CD14-positive monocyte (primary cell): ENCODE data around the gene STX8. TPM values are rescaled to one million over a fixed set of nuclear protein-coding genes. Genes with fewer than 3 reads are reported as not detected.
A peak's percentile ranks its signal among the peaks of the same experiment; 100 is the strongest.

ENCODE experiments used
- DNase-seq, 3 donors: peaks; one replicate each; pipeline ENCODE4 v3.0.0-alpha.2; 2011 to 2022
- H2AFZ ChIP-seq: 2 replicates; pipeline ENCODE4 v1.6.0; 2012; ENCODE audit warnings: mild to moderate bottlenecking, low read depth, low read length, inconsistent platforms; ENCODE audit not compliant: insufficient read depth, poor library complexity, severe bottlenecking
- H3K27ac ChIP-seq, 2 donors: 1 replicate in 1 of 2; 2 replicates in 1 of 2; pipeline ENCODE4 v1.5.1; 2012 to 2013; ENCODE audit warnings: low read length in 2 of 2, control low read depth in 1 of 2, inconsistent platforms in 1 of 2, low read depth in 1 of 2, mild to moderate bottlenecking in 1 of 2
- H3K27me3 ChIP-seq, 2 donors: one replicate each; pipeline versions ENCODE4 v1.6.0 to v1.6.1; 2011 to 2013; ENCODE audit warnings: low read length in 2 of 2; ENCODE audit not compliant: control insufficient read depth in 2 of 2, insufficient read depth in 2 of 2
- H3K36me3 ChIP-seq, 2 donors: replicated peaks in 1 of 2; 1 replicate in 1 of 2; 2 replicates in 1 of 2; pipeline versions ENCODE4 v1.5.1 to v1.6.1; 2012 to 2013; ENCODE audit warnings: low read length in 2 of 2, control low read depth in 1 of 2, inconsistent platforms in 1 of 2, mild to moderate bottlenecking in 1 of 2; ENCODE audit not compliant: insufficient read depth in 2 of 2, control insufficient read depth in 1 of 2
- H3K4me1 ChIP-seq, 2 donors: 1 replicate in 1 of 2; 2 replicates in 1 of 2; pipeline versions ENCODE4 v1.5.1 to v1.6.1; 2012 to 2013; ENCODE audit warnings: low read length in 2 of 2, control low read depth in 1 of 2, inconsistent platforms in 1 of 2, mild to moderate bottlenecking in 1 of 2, moderate library complexity in 1 of 2; ENCODE audit not compliant: insufficient read depth in 2 of 2, control insufficient read depth in 1 of 2
- H3K4me2 ChIP-seq: replicated peaks from 2 replicates; pipeline ENCODE3; 2012; ENCODE audit warnings: low read length, moderate library complexity, mild to moderate bottlenecking; ENCODE audit not compliant: poor library complexity, severe bottlenecking; ENCODE audit errors: extremely low read depth
- H3K4me3 ChIP-seq, 3 experiments: fragments of 200-600 bp in 1 of 3; sonication (generic) in 1 of 3; replicated peaks in 1 of 3; 1 replicate in 2 of 3; 2 replicates in 1 of 3; pipeline ENCODE4 v1.5.1; 2011 to 2013; ENCODE audit warnings: low read length in 3 of 3, mild to moderate bottlenecking in 3 of 3, control low read depth in 2 of 3, low read depth in 2 of 3, inconsistent platforms in 1 of 3, moderate library complexity in 1 of 3
- H3K79me2 ChIP-seq: 2 replicates; pipeline ENCODE4 v1.6.0; 2012; ENCODE audit warnings: mild to moderate bottlenecking, control low read depth, inconsistent platforms, low read length, moderate library complexity; ENCODE audit not compliant: insufficient read depth
- H3K9ac ChIP-seq: 2 replicates; pipeline ENCODE4 v1.6.0; 2017; ENCODE audit warnings: low read length, mild to moderate bottlenecking; ENCODE audit not compliant: insufficient read depth, poor library complexity, severe bottlenecking
- H3K9me3 ChIP-seq, 2 donors: replicated peaks in 1 of 2; 1 replicate in 1 of 2; 2 replicates in 1 of 2; pipeline versions ENCODE4 v1.5.1 to v1.6.1; 2012 to 2013; ENCODE audit warnings: low read length in 2 of 2, control low read depth in 1 of 2; ENCODE audit not compliant: control insufficient read depth in 1 of 2, insufficient read depth in 1 of 2
- H4K20me1 ChIP-seq: 2 replicates; pipeline ENCODE4 v1.6.0; 2012; ENCODE audit warnings: mild to moderate bottlenecking, low read length, control low read depth, moderate library complexity; ENCODE audit not compliant: insufficient read depth
- H3K27ac Mint-ChIP-seq, 7 donors: one replicate each; pipeline ENCODE4 v1.8.0; 2020; ENCODE audit warnings: mild to moderate bottlenecking in 7 of 7, mixed read lengths in 7 of 7, moderate library complexity in 6 of 7, inconsistent platforms in 2 of 7
- H3K27me3 Mint-ChIP-seq, 3 donors: one replicate each; pipeline ENCODE4 v1.8.0; 2021 to 2022; ENCODE audit warnings: low read depth in 3 of 3, mild to moderate bottlenecking in 3 of 3, mixed read lengths in 3 of 3, moderate library complexity in 3 of 3, inconsistent platforms in 1 of 3
- H3K36me3 Mint-ChIP-seq, 2 donors: one replicate each; pipeline ENCODE4 v1.8.0; 2020; ENCODE audit warnings: mixed read lengths in 2 of 2, inconsistent platforms in 1 of 2, mild to moderate bottlenecking in 1 of 2
- H3K4me1 Mint-ChIP-seq: one replicate; pipeline ENCODE4 v1.8.0; 2020; ENCODE audit warnings: mild to moderate bottlenecking, mixed read lengths
- H3K4me3 Mint-ChIP-seq, 2 donors: one replicate each; pipeline ENCODE4 v1.8.0; 2020; ENCODE audit warnings: mild to moderate bottlenecking in 2 of 2, mixed read lengths in 2 of 2, moderate library complexity in 1 of 2
- H3K9me3 Mint-ChIP-seq, 7 donors: one replicate each; pipeline ENCODE4 v1.8.0; 2020 to 2022; ENCODE audit warnings: mixed read lengths in 7 of 7, mild to moderate bottlenecking in 6 of 7, moderate library complexity in 6 of 7, inconsistent platforms in 2 of 7
- CTCF ChIP-seq: fragments of 200-600 bp; IDR thresholded peaks from one replicate; pipeline ENCODE4 v1.8.0; 2022; ENCODE audit warnings: antibody characterized with exemption, mild to moderate bottlenecking
- WGBS: methylation state at CpG from one replicate; pipeline ENCODE4 v1.1.5; 2013; ENCODE audit warnings: missing lambda C conversion rate; ENCODE audit not compliant: insufficient coverage; 5-methylcytosine and 5-hydroxymethylcytosine counted together
- intact Hi-C, 2 donors: fragments of 100-400 bp; cut with micrococcal nuclease; formaldehyde crosslinking; loops; one replicate each; pipeline versions ENCODE4 v1.15.0 to v1.15.1; 2023
- polyA plus RNA-seq, 3 donors: library from polyadenylated mRNA; depleted of rRNA in 1 of 3; unstranded in 2 of 3; stranded (reverse) in 1 of 3; fragments of 300-500 nt in 2 of 3; fragments of >200 nt in 1 of 3; fragmentation: Illumina TruSeq in 2 of 3; gene quantifications; 1 replicate in 2 of 3; 2 replicates in 1 of 3; pipeline ENCODE4 v1.2.3, GENCODE V29; 2012 to 2021

The STX8 gene
- polyA plus RNA-seq, 3 donors, result 44.4 to 170 (median 142) TPM

DNA sequence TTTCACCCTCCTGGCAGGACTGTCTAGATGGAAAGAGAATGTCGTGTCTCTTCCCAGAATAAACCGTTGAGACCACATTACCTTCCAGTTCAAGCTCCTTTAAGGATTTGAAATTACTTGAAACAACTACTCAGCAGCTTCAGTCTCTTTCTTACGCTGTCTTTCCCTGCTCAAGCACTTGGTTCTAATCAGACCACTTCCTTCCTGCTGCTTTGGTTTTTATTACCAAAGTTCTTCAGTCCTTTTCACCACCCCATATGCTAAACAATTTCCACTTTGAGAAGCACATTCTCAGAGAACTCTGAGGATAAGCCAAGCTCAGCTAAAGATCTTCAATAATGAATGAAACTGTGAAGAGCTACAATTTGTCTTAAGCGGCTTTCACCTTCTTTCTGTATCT, 105.4 kb downstream of the STX8 start:
- Histone ChIP-seq H3K9me3 (no peaks in the 10 kb centered on the region), H3K4me1 (no peaks in the 10 kb centered on the region), H3K4me2 (no peak overlapping the region), H3K27me3 (no peaks in the 10 kb centered on the region), H3K79me2 (no peaks in the 10 kb centered on the region), H3K36me3 (peaks cover 0 to 6% of the 10 kb centered on the region in 2 donors), H3K9ac (no peak overlapping the region), H2AFZ (no peak overlapping the region), H3K4me3 (no peak overlapping the region), H4K20me1 (no peaks in the 10 kb centered on the region), H3K27ac (no peak overlapping the region)
- intact Hi-C loops, result no loop called here
- Mint-ChIP-seq H3K27me3 (no peaks in the 10 kb centered on the region), H3K27ac (no peak overlapping the region), H3K4me1 (peaks cover 5% of the 10 kb centered on the region), H3K9me3 (no peaks in the 10 kb centered on the region), H3K36me3 (peaks cover 11 to 18% of the 10 kb centered on the region in 2 donors), H3K4me3 (no peak overlapping the region)
- 0% methylated on average over 1 of the region's 4 CpGs for WGBS
- DNase-seq, result no peak
- TF ChIP-seq CTCF, result no peak

GRCh38 chr17:9468937-9469336, 106.7 kb downstream of the STX8 start:
- no peak overlapping the region for H3K4me3 Mint-ChIP-seq

More at GRCh38 chr17:9468937-9469336, 106.7 kb downstream of the STX8 start:
- H3K27me3 Mint-ChIP-seq, result no peaks in the 10 kb centered on the region
- peaks cover 8 to 15% of the 10 kb centered on the region in 2 donors for H3K36me3 Mint-ChIP-seq
- Histone ChIP-seq H3K27me3 (no peaks in the 10 kb centered on the region), H3K27ac (no peak overlapping the region), H2AFZ (no peak overlapping the region), H4K20me1 (no peaks in the 10 kb centered on the region), H3K4me3 (no peak overlapping the region), H3K36me3 (peaks cover 0 to 6% of the 10 kb centered on the region in 2 donors), H3K4me2 (no peak overlapping the region), H3K9me3 (no peaks in the 10 kb centered on the region), H3K9ac (no peak overlapping the region), H3K4me1 (no peaks in the 10 kb centered on the region), H3K79me2 (no peaks in the 10 kb centered on the region)
- H3K4me1 Mint-ChIP-seq, result peaks cover 5% of the 10 kb centered on the region
- no peaks in the 10 kb centered on the region for H3K9me3 Mint-ChIP-seq
- WGBS, result 100% methylated on average over 2 of the region's 4 CpGs
- H3K27ac Mint-ChIP-seq, result peak overlapping the region in 1 of 7 donors; percentile 40
- TF ChIP-seq CTCF, result no peak
- no peak for DNase-seq
- intact Hi-C loops, result no loop called here
